NCI-H2029 (cell line): Measurements from ENCODE around the gene SERPINE1.
"Not testable (repeated sequence)": the region's sequence is repeated elsewhere in the genome, so short reads cannot be mapped to it uniquely, and the experiment has no call there.

Experiments
- DNase-seq: peaks from one replicate; lab custom pipeline; 2025; lab: John Stamatoyannopoulos, UW

SERPINE1 gene

GRCh38 chr7:101126651-101127459 lies at the start of gene SERPINE1:
SERPINE1 (plus strand) TSS chr7:101127104; CDS start chr7:101128394, 1,290 bp downstream.
- DNase-seq, result peak; percentile 27

GRCh38 chr7:101077303-101078086 lies 49.4 kb upstream of the SERPINE1 start:
- peak; percentile 68 for DNase-seq

- no peak for DNase-seq
These were observed 45.5 kb upstream of the SERPINE1 start for GRCh38 chr7:101081432-101081831.

- DNase-seq, result no peak
These were observed 42.1 kb upstream of the SERPINE1 start for GRCh38 chr7:101084865-101085161.

GRCh38 chr7:101085162-101085964 lies 41.5 kb upstream of the SERPINE1 start, which contains the start of gene TRIM56:
TRIM56 (plus strand) TSS chr7:101085481; CDS start chr7:101087313, 1,832 bp downstream.
- DNase-seq, result peak; percentile 85

- DNase-seq, result no peak
These were observed 39.4 kb upstream of the SERPINE1 start for GRCh38 chr7:101087334-101088068.

GRCh38 chr7:101088069-101088425 lies 38.9 kb upstream of the SERPINE1 start:
- no peak for DNase-seq

GRCh38 chr7:101088858-101089529 lies 37.9 kb upstream of the SERPINE1 start:
- no peak for DNase-seq

GRCh38 chr7:101089876-101090275 lies 37.0 kb upstream of the SERPINE1 start:
- DNase-seq, result no peak

- not testable (repeated sequence) for DNase-seq
These were observed 34.5 kb upstream of the SERPINE1 start for GRCh38 chr7:101092266-101092905.

- DNase-seq, result no peak
These were observed 33.0 kb upstream of the SERPINE1 start for GRCh38 chr7:101093906-101094305.

GRCh38 chr7:101094376-101094775 lies 32.5 kb upstream of the SERPINE1 start:
- no peak for DNase-seq

GRCh38 chr7:101094791-101095375 lies 32.0 kb upstream of the SERPINE1 start:
- peak; percentile 34 for DNase-seq

GRCh38 chr7:101096331-101096956 lies 30.5 kb upstream of the SERPINE1 start:
- no peak for DNase-seq

- DNase-seq, result no peak
These were observed 30.0 kb upstream of the SERPINE1 start for GRCh38 chr7:101096957-101097347.

- DNase-seq, result no peak
These were observed 29.3 kb upstream of the SERPINE1 start for GRCh38 chr7:101097561-101097960.

- no peak for DNase-seq
These were observed 26.7 kb upstream of the SERPINE1 start for GRCh38 chr7:101099969-101100781.

- no peak for DNase-seq
These were observed 25.8 kb upstream of the SERPINE1 start for GRCh38 chr7:101100858-101101847.
